IMR-90 (cell line): Measurements from ENCODE around the gene ABCC4. TPM values are rescaled to one million over a fixed set of nuclear protein-coding genes. Genes with fewer than 3 reads are reported as not detected.
A peak's percentile ranks its signal among the peaks of the same experiment; 100 is the strongest.

ENCODE experiments used
- ATAC-seq: fragments of 200-7000 bp; cut with Tn5 transposase; 2 replicates; pipeline ENCODE4 v1.9.1; 2020; ENCODE audit warnings: low read depth, mild to moderate bottlenecking, moderate library complexity
- BruUV-seq: library from RNA; stranded (reverse); fragments of 400-500 nt; replicated peaks from 2 replicates; lab custom pipeline; 2021; lab: Mats Ljungman, UMichigan
- CTCF ChIA-PET: fragments of 300-600 bp; formaldehyde crosslinking; extraction: SDS; loops from one replicate; lab custom pipeline; 2021; ENCODE audit warnings: antibody characterized with exemption; lab: Yijun Ruan, JAX
- POLR2A ChIA-PET: fragments of 300-600 bp; sonication (Branson Sonifier 250); formaldehyde crosslinking; loops from one replicate; lab custom pipeline; 2022; ENCODE audit warnings: antibody characterized with exemption; ENCODE audit not compliant: unreplicated experiment; lab: Charles Lee
- DNase-seq: peaks from one replicate; pipeline ENCODE4 v3.0.0; 2013
- H2AFZ ChIP-seq: replicated peaks from 2 replicates; pipeline ENCODE3; 2013; ENCODE audit warnings: low read length, mild to moderate bottlenecking; ENCODE audit not compliant: poor library complexity
- H2AK5ac ChIP-seq: 2 replicates; pipeline ENCODE4 v1.6.1; 2013; ENCODE audit warnings: low read depth, low read length, inconsistent platforms
- H2AK9ac ChIP-seq: replicated peaks from 2 replicates; pipeline ENCODE3; 2013; ENCODE audit warnings: mild to moderate bottlenecking, low read depth, low read length, moderate library complexity; ENCODE audit not compliant: poor library complexity
- H2BK120ac ChIP-seq: 2 replicates; pipeline ENCODE4 v1.6.1; 2013; ENCODE audit warnings: low read depth, low read length, inconsistent platforms
- H2BK15ac ChIP-seq: 3 replicates; pipeline ENCODE4 v1.6.1; 2013; ENCODE audit warnings: low read depth, low read length, inconsistent platforms
- H2BK20ac ChIP-seq: 2 replicates; pipeline ENCODE4 v1.6.1; 2013; ENCODE audit warnings: low read depth, mild to moderate bottlenecking, inconsistent platforms, low read length, moderate library complexity
- H2BK5ac ChIP-seq: 2 replicates; pipeline ENCODE4 v1.6.1; 2013; ENCODE audit warnings: mild to moderate bottlenecking, low read depth, low read length, inconsistent platforms; ENCODE audit not compliant: poor library complexity, severe bottlenecking
- H3K14ac ChIP-seq: replicated peaks from 2 replicates; pipeline ENCODE4 v1.6.1; 2013; ENCODE audit warnings: low read depth, low read length, inconsistent platforms
- H3K18ac ChIP-seq: 2 replicates; pipeline ENCODE4 v1.6.1; 2013; ENCODE audit warnings: low read depth, low read length, control low read depth
- H3K23ac ChIP-seq: 2 replicates; pipeline ENCODE4 v1.6.1; 2013; ENCODE audit warnings: low read depth, low read length, inconsistent platforms
- H3K27ac ChIP-seq: 2 replicates; pipeline ENCODE4 v1.5.1; 2013; ENCODE audit warnings: mild to moderate bottlenecking, control low read depth, low read length; ENCODE audit not compliant: insufficient read depth
- H3K27me3 ChIP-seq: 2 replicates; pipeline ENCODE4 v1.6.1; 2013; ENCODE audit warnings: low read length; ENCODE audit not compliant: control insufficient read depth, insufficient read depth
- H3K36me3 ChIP-seq: 2 replicates; pipeline ENCODE4 v1.6.1; 2013; ENCODE audit warnings: low read length, mixed read lengths; ENCODE audit not compliant: control insufficient read depth, insufficient read depth
- H3K4ac ChIP-seq: 2 replicates; pipeline ENCODE4 v1.6.1; 2013; ENCODE audit warnings: low read depth, low read length, inconsistent platforms
- H3K4me1 ChIP-seq: 2 replicates; pipeline ENCODE4 v1.6.1; 2013; ENCODE audit warnings: low read length, mixed read lengths; ENCODE audit not compliant: control insufficient read depth, insufficient read depth
- H3K4me2 ChIP-seq: 2 replicates; pipeline ENCODE4 v1.6.1; 2013; ENCODE audit warnings: low read depth, mild to moderate bottlenecking, control low read depth, low read length, moderate library complexity
- H3K4me3 ChIP-seq: 2 replicates; pipeline ENCODE4 v1.5.1; 2013; ENCODE audit warnings: low read depth, mild to moderate bottlenecking, control low read depth, low read length, moderate library complexity; ENCODE audit not compliant: insufficient read depth
- H3K56ac ChIP-seq: 2 replicates; pipeline ENCODE4 v1.6.1; 2013; ENCODE audit warnings: low read length, inconsistent platforms; ENCODE audit not compliant: insufficient read depth; ENCODE audit errors: extremely low read depth
- H3K79me1 ChIP-seq, 2 experiments: 2 replicates each; pipeline ENCODE4 v1.6.1; 2013; ENCODE audit warnings: low read length in 2 of 2, inconsistent platforms in 1 of 2, low read depth in 1 of 2
- H3K9ac ChIP-seq: 2 replicates; pipeline ENCODE4 v1.6.1; 2013; ENCODE audit warnings: low read depth, low read length, control low read depth
- H3K9me1 ChIP-seq: 2 replicates; pipeline ENCODE4 v1.6.1; 2013; ENCODE audit warnings: low read length, inconsistent platforms; ENCODE audit not compliant: insufficient read depth
- H3K9me3 ChIP-seq: 2 replicates; pipeline ENCODE4 v1.6.1; 2013; ENCODE audit warnings: low read length; ENCODE audit not compliant: control insufficient read depth, insufficient read depth
- H4K20me1 ChIP-seq: 2 replicates; pipeline ENCODE4 v1.6.1; 2013; ENCODE audit warnings: low read length, inconsistent platforms; ENCODE audit not compliant: insufficient read depth
- H4K5ac ChIP-seq: 2 replicates; pipeline ENCODE4 v1.6.1; 2013; ENCODE audit warnings: mild to moderate bottlenecking, low read depth, low read length, control low read depth
- H4K8ac ChIP-seq, 2 experiments: 2 replicates each; pipeline ENCODE4 v1.6.1; 2013; ENCODE audit warnings: low read depth in 2 of 2, low read length in 2 of 2, control low read depth in 1 of 2, inconsistent platforms in 1 of 2
- H4K91ac ChIP-seq: 2 replicates; pipeline ENCODE4 v1.6.1; 2013; ENCODE audit warnings: low read depth, low read length, inconsistent platforms; ENCODE audit not compliant: insufficient read depth
- CEBPB ChIP-seq: IDR thresholded peaks from 2 replicates; pipeline ENCODE4 v1.6.1; 2012; ENCODE audit warnings: low read depth, low read length, improper control_type of control experiment
- RCOR1 ChIP-seq: IDR thresholded peaks from 2 replicates; pipeline ENCODE4 v1.6.1; 2012; ENCODE audit warnings: mild to moderate bottlenecking, low read length, improper control_type of control experiment; ENCODE audit not compliant: insufficient replicate concordance
- WGBS, 2 experiments: methylation state at CpG; one replicate each; pipeline versions ENCODE4 v1.1.5 to v1.1.7; 2013; ENCODE audit warnings: missing lambda C conversion rate in 2 of 2; ENCODE audit not compliant: insufficient read length in 1 of 2; ENCODE audit errors: extremely low coverage in 2 of 2; 5-methylcytosine and 5-hydroxymethylcytosine counted together
- dilution Hi-C: fragments of 300-500 bp; cut with HindIII; formaldehyde crosslinking; loops from one replicate; pipeline ENCODE4 v1.14.3; 2018; ENCODE audit warnings: low sequenced_read_pairs; ENCODE audit not compliant: unreplicated experiment
- in situ Hi-C: fragments of 300-500 bp; cut with MboI; formaldehyde crosslinking; loops from 3 replicates; pipeline ENCODE4 v1.14.3; 2019; ENCODE audit warnings: low sequenced_read_pairs, inconsistent platforms, mixed read lengths
- intact Hi-C: fragments of 100-400 bp; cut with micrococcal nuclease; formaldehyde crosslinking; loops from 2 replicates; pipeline ENCODE4 v1.10.0; 2022
- polyA plus RNA-seq, 3 experiments: library from polyadenylated mRNA; depleted of rRNA; stranded (reverse); fragments of >200 nt; gene quantifications; 2 replicates each; pipeline ENCODE4 v1.2.3, GENCODE V29; 2012; ENCODE audit warnings: low replicate concordance in 1 of 3
- total RNA-seq: library from RNA; depleted of rRNA; stranded (reverse); fragments of >200 nt; gene quantifications from 2 replicates; pipeline ENCODE4 v1.2.3, GENCODE V29; 2012

The ABCC4 gene
- total and polyA plus RNA-seq, 2 of the 4 experiments (the other 2 are of a cell fraction) = 16.6 to 41.4 TPM

- Histone ChIP-seq H4K8ac (no peak overlapping the region), H2AK9ac (no peak overlapping the region), H3K9me3 (no peaks in the 10 kb centered on the region), H3K27me3 (no peaks in the 10 kb centered on the region), H3K79me1 (peaks cover 7 to 14% of the 10 kb centered on the region in 2 experiments; a peak in 2 of 4 replicates), H2BK15ac (no peak overlapping the region), H3K23ac (no peak overlapping the region), H3K9ac (no peak overlapping the region), H3K4me2 (no peak overlapping the region), H3K27ac (no peak overlapping the region), H3K9me1 (peaks cover 4% of the 10 kb centered on the region; the same call in 1 of the 2 replicates), H2BK20ac (no peak overlapping the region), H3K18ac (no peak overlapping the region), H2BK120ac (no peak overlapping the region), H3K14ac (no peak overlapping the region), H4K20me1 (peaks cover under 1% of the 10 kb centered on the region; the same call in 1 of the 2 replicates), H2BK5ac (no peak overlapping the region), H3K56ac (no peak overlapping the region), H4K5ac (no peak overlapping the region), H3K36me3 (peaks cover 22% of the 10 kb centered on the region), H4K91ac (no peak overlapping the region), H3K4me1 (peaks cover 6% of the 10 kb centered on the region), H2AK5ac (no peak overlapping the region), H3K4me3 (no peak overlapping the region), H3K4ac (no peak overlapping the region), H2AFZ (no peak overlapping the region)
- dilution Hi-C loops = no loop called here
- intact Hi-C loops = no loop called here
- in situ Hi-C loops = no loop called here
- ATAC-seq = no peak
- peak; percentile 63 for TF ChIP-seq CEBPB
- TF ChIP-seq RCOR1 = no peak
- ChIA-PET CTCF (interaction anchor here (0.6 kb wide), 1 partner anchor 99 kb away, joined by 3 read pairs; no protein-coding TSS in a partner anchor), POLR2A (interaction anchor here (0.6 kb wide), 1 partner anchor 187 kb away, joined by 5 read pairs; no protein-coding TSS in a partner anchor)
- BruUV-seq = no TSS peak
- WGBS, 2 experiments = no CpG with 5 or more reads among the region's 4 CpGs
- no peak for DNase-seq
Observed at GRCh38 chr13:95155093-95155492, 146.2 kb downstream of the ABCC4 start.
